ENCODE measurements around the gene C12orf60. TPM values are rescaled to one million over a fixed set of nuclear protein-coding genes. Genes with fewer than 3 reads are reported as not detected.

The C12orf60 gene
- total RNA-seq (2022; extraction: Qiagen RNA extraction): 1.7 to 2.2 TPM (median 1.9 TPM) in 5 replicates

DNA sequence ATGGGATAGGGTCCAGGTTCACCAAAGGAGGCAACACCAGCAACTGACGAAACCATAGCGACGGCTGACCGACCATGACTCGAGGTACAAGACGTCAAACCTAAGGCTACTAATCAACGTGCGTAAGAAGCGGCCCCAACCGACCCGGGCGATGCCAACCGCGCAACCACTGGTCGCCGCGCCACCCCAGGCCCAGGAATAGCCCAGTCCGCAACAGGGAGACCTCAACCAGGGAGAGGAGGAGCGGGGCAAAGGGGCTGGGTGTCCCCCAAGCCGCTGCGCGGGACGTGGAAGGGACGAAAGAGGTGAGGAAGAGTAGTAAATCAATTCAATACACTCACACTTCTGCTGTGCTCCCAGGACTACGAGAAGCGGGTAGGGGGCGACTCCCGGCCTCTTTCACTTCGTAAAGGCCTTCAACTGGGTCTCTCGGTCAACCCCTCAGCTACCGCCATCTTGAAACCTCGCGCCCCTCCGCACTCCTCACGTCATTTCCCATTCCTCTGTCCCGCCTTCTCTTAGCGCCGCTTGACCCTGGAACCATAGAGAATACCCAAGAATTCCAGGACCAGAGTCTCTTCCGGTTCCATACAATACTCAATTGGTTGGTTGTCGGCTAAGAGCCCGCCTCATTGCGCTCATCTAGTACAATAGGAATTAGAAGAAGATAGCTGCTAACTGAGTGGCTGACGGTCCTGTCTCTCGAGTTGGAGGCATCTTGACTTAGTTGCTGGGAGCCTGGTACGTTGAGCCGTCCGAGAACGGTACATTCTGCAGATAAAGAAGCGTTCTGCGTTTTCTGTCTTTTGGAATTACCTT lies at the start of gene C12orf60, which contains the start of gene WBP11:
C12orf60 (plus strand) TSS at position 660 of the 819 bp plus-strand sequence. CDS start 19,266 bp downstream, outside the sequence.
WBP11 (minus strand) TSS at position 468 of the 819 bp plus-strand sequence. CDS start 2,095 bp downstream, outside the sequence.

GRCh38 chr12:14814014-14814413 lies 10.5 kb downstream of the C12orf60 start, which contains the start of gene SMCO3:
Gene SMCO3 (minus strand): TSS chr12:14814182. CDS start chr12:14806680, 7,502 bp downstream.

DNA sequence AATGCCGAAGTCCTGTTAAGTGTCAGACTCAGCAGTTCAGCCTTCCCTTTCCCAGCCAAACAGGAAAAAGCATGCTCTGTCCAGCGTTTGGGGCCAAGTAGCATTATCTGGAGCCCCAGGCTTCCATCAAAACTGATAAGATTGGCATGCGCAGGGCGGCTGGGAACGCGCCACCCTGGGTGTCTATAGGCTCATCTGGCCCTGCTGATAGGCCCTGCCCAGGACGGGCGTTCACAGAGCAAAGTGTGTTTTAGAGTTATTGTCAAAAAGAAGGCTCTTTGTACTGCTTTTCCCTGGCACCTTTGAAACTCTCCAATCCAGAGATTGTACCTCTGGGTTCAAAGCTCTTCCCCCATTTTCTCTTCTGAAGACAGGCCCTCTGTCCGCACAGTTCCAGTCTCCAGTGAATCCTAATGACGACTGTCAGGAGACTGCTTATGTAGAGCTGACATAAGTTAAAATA lies 40.0 kb downstream of the C12orf60 start, which contains the start of gene ART4:
ART4 (minus strand) TSS at position 102 of the 463 bp plus-strand sequence. CDS start 413 bp downstream, outside the sequence.

Other genes starting within 250 kb of the C12orf60 start
- gene PLBD1, start 235.8 kb upstream of the C12orf60 start, total RNA-seq (2022; extraction: Qiagen RNA extraction): 4.3 to 5.4 TPM (median 4.6 TPM) in 5 replicates
- 0.02 TPM in 2 of 5 replicates, not detected in the others for gene GUCY2C, start 107.1 kb upstream of the C12orf60 start, total RNA-seq (2022; extraction: Qiagen RNA extraction)
- 41.8 to 55.8 TPM (median 45.6 TPM) in 5 replicates for gene WBP11, start 192 bp upstream of the C12orf60 start, total RNA-seq (2022; extraction: Qiagen RNA extraction)
- 0.04 TPM in 1 of 5 replicates, not detected in the others for gene SMCO3, start 10.5 kb downstream of the C12orf60 start, total RNA-seq (2022; extraction: Qiagen RNA extraction)
- gene ART4, start 39.9 kb downstream of the C12orf60 start, total RNA-seq (2022; extraction: Qiagen RNA extraction): 0.09 TPM in 1 of 5 replicates, not detected in the others
- gene MGP, start 82.2 kb downstream of the C12orf60 start, total RNA-seq (2022; extraction: Qiagen RNA extraction): not detected in 5 replicates
- 0.03 TPM in 1 of 5 replicates, not detected in the others for gene ERP27, start 134.9 kb downstream of the C12orf60 start, total RNA-seq (2022; extraction: Qiagen RNA extraction)
- 0.75 to 1.6 TPM (median 1.3 TPM) in 5 replicates for gene ARHGDIB, start 157.9 kb downstream of the C12orf60 start, total RNA-seq (2022; extraction: Qiagen RNA extraction)
- not detected in 5 replicates for gene PDE6H, start 169.4 kb downstream of the C12orf60 start, total RNA-seq (2022; extraction: Qiagen RNA extraction)